Psoas muscle (tissue), 8 donors: ENCODE measurements around the gene MYBPHL. TPM values are rescaled to one million over a fixed set of nuclear protein-coding genes. Genes with fewer than 3 reads are reported as not detected.

Experiments
- ATAC-seq, 4 donors: fragments of 200-7000 bp; cut with Tn5 transposase; one replicate each; pipeline ENCODE4 v1.9.1; 2020; ENCODE audit warnings: moderate library complexity in 3 of 4, mild to moderate bottlenecking in 2 of 4
- DNase-seq, 2 donors: peaks; one replicate each; pipeline ENCODE4 v3.0.0-alpha.2; 2020
- H3K27ac ChIP-seq: fragments of 200-600 bp; one replicate; pipeline ENCODE4 v1.8.0; 2022
- H3K27me3 ChIP-seq, 3 donors: fragments of 200-600 bp in 1 of 3; one replicate each; pipeline versions ENCODE4 v1.6.1 to v1.8.0; 2013 to 2022; ENCODE audit warnings: low read length in 2 of 3, mild to moderate bottlenecking in 2 of 3, moderate library complexity in 1 of 3; ENCODE audit not compliant: insufficient read depth in 3 of 3
- H3K36me3 ChIP-seq, 2 donors: fragments of 200-600 bp in 1 of 2; one replicate each; pipeline versions ENCODE4 v1.6.1 to v1.8.0; 2013 to 2022; ENCODE audit warnings: low read depth in 1 of 2, mild to moderate bottlenecking in 1 of 2, moderate library complexity in 1 of 2; ENCODE audit not compliant: insufficient read depth in 1 of 2
- H3K4me1 ChIP-seq: fragments of 200-600 bp; one replicate; pipeline ENCODE4 v1.8.0; 2022
- H3K4me3 ChIP-seq: fragments of 200-600 bp; one replicate; pipeline ENCODE4 v1.8.0; 2022; ENCODE audit warnings: mild to moderate bottlenecking
- H3K9me3 ChIP-seq: fragments of 200-600 bp; one replicate; pipeline ENCODE4 v1.8.0; 2022
- whole genome bisulfite sequencing, 3 donors: extraction: QIAGEN DNeasy Blood & Tissue Kit; methylation state at CpG; one replicate each; pipeline versions ENCODE4 v1.1.6 to v1.1.7; 2013; 5-methylcytosine and 5-hydroxymethylcytosine counted together
- intact Hi-C, 2 donors: fragments of 100-400 bp; cut with DNase I; formaldehyde crosslinking; loops; one replicate each; pipeline versions ENCODE4 v1.11.0 to v1.14.2; 2022
- polyA plus RNA-seq, 3 donors: library from polyadenylated mRNA; stranded (reverse); fragments of 200-250 nt; gene quantifications; one replicate each; pipeline ENCODE4 v1.2.3, GENCODE V29; 2013
- total RNA-seq, 4 donors: library from RNA; stranded (reverse); fragmentation: NEBNext Ultra II Directional in 2 of 4; extraction: Animal tissue kit (Norgen Biotek cat#: 25700) in 2 of 4; gene quantifications; one replicate each; pipeline versions ENCODE4 v1.2.1 to v1.2.4, GENCODE V29; 2021 to 2023
- TF ChIP-seq, protein P1 (sequence below): fragments of 200-600 bp; IDR thresholded peaks from one replicate; pipeline ENCODE4 v1.8.0; 2022; ENCODE audit warnings: antibody characterized with exemption
- donor health status: healthy with polysubstance abuse.
- donor health status: DM: no; HTN: no; CAD: no; lungs with moderate emphysema.
- donor health status: Bipolar disorder and iron deficiency.
- donor health status: healthy.
- donor health status: DM: yes; HTN: yes; CAD: no.
- donor health status: DM: no; HTN: no; CAD: no.
- donor health status: DM: no; HTN: no; CAD: no.
- donor health status: DM: yes; HTN: yes; CAD: no.

The MYBPHL gene
- total and polyA plus RNA-seq, 7 donors: 0.17 to 2.2 (median 0.57) TPM; not detected in 1

DNA sequence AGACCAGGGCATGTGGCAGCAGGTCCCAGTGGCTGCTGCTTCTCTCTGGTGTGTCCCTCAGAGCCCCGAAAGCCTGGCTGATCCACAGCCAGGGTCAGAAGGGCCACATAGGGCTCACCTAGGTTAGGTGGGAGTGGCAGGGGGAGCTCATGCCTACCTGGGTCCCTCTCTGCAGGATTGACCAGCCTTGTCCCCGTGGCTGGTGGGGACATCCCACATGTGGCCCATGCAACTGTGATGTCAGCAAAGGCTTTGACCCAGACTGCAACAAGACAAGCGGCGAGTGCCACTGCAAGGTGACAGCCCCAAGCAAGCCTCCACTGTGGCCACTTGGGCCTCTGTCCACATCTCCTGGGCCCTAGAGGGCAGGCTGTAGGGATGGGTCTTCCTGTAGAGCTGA is 41.8 kb downstream of the MYBPHL start:
- 92 to 98% (median 93%) methylated on average over 4 of the region's 4 CpGs for WGBS, 3 donors
- peak; percentile 4 to 31 for DNase-seq
- peaks cover 0 to 21% of the 10 kb centered on the region in 2 donors for H3K36me3 ChIP-seq
- H3K4me1 ChIP-seq: no peaks in the 10 kb centered on the region
- H3K9me3 ChIP-seq: no peaks in the 10 kb centered on the region
- no peak overlapping the region for H3K4me3 ChIP-seq
- no peak for ATAC-seq
- no peaks in the 10 kb centered on the region for H3K27me3 ChIP-seq
- TF ChIP-seq, protein P1, sequence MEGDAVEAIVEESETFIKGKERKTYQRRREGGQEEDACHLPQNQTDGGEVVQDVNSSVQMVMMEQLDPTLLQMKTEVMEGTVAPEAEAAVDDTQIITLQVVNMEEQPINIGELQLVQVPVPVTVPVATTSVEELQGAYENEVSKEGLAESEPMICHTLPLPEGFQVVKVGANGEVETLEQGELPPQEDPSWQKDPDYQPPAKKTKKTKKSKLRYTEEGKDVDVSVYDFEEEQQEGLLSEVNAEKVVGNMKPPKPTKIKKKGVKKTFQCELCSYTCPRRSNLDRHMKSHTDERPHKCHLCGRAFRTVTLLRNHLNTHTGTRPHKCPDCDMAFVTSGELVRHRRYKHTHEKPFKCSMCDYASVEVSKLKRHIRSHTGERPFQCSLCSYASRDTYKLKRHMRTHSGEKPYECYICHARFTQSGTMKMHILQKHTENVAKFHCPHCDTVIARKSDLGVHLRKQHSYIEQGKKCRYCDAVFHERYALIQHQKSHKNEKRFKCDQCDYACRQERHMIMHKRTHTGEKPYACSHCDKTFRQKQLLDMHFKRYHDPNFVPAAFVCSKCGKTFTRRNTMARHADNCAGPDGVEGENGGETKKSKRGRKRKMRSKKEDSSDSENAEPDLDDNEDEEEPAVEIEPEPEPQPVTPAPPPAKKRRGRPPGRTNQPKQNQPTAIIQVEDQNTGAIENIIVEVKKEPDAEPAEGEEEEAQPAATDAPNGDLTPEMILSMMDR: no peak
- no peak overlapping the region for H3K27ac ChIP-seq
- intact Hi-C loops: no loop called here

DNA sequence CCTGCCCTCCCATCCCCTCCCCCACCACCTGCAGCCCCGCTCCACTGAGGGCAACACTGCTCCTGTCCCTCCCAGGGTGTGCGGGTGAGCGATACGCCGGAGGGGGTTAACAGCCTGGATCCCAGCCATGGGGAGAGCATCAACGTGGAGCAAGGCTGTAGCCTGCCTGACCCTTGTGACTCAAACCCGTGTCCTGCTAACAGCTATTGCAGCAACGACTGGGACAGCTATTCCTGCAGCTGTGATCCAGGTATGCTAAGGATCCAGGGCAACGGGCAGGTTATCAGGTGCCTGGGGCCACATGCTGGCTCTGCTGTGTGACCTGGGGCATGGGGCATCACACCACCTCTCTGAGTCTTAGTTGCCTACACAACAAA is 42.4 kb downstream of the MYBPHL start:
- intact Hi-C loops: loop anchor here (5.0 kb wide), 1 partner anchor 133 kb away; the partner anchor contains the start of gene SORT1 (in 2 of the 2)
- 74 to 85% (median 76%) methylated on average over 9 of the region's 9 CpGs for WGBS, 3 donors

DNA sequence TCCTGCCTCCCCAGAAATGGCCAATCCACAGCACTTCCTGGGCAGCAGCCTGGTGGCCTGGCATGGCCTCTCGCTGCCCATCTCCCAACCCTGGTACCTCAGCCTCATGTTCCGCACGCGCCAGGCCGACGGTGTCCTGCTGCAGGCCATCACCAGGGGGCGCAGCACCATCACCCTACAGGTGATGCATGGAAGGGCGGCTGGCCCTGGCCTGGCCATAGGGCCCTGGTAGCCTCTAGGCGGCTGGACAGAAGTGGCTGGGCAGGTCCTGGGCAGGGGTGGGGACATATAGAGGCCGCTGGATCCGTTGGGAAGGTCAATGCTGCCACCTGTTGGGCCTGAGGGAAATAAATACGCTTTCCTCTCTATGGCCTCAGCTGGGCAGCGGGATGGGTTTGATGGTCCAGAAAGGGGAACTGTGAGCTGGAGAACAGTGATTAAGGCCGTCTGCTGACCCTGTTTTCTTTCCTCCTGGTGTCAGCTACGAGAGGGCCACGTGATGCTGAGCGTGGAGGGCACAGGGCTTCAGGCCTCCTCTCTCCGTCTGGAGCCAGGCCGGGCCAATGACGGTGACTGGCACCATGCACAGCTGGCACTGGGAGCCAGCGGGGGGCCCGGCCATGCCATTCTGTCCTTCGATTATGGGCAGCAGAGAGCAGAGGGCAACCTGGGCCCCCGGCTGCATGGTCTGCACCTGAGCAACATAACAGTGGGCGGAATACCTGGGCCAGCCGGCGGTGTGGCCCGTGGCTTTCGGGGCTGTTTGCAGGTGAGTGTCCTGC is 43.0 kb downstream of the MYBPHL start:
- Histone ChIP-seq H3K27me3 (no peaks in the 10 kb centered on the region), H3K9me3 (no peaks in the 10 kb centered on the region), H3K27ac (no peak overlapping the region), H3K36me3 (peaks cover 0 to 21% of the 10 kb centered on the region in 2 donors), H3K4me3 (no peak overlapping the region), H3K4me1 (no peaks in the 10 kb centered on the region)
- intact Hi-C loops: loop anchor here (5.0 kb wide), 1 partner anchor 134 kb away; the partner anchor contains the start of gene SORT1 (in 2 of the 2)
- WGBS, 3 donors: 59 to 64% (median 60%) methylated on average over 29 of the region's 29 CpGs
- DNase-seq (peak; percentile 84 to 90), ATAC-seq (peak; percentile 85 to 94 (median 91))
- TF ChIP-seq, protein P1: peak; percentile 91

More for the DNA sequence above, 42.4 kb downstream of the MYBPHL start:
- Histone ChIP-seq H3K4me3 (no peak overlapping the region), H3K36me3 (peaks cover 0 to 16% of the 10 kb centered on the region in 2 donors), H3K4me1 (no peaks in the 10 kb centered on the region), H3K9me3 (no peaks in the 10 kb centered on the region), H3K27ac (no peak overlapping the region), H3K27me3 (no peaks in the 10 kb centered on the region)
- ATAC-seq (no peak), DNase-seq (peak in 1 of 2 donors; percentile 36)
- TF ChIP-seq, protein P1: no peak

DNA sequence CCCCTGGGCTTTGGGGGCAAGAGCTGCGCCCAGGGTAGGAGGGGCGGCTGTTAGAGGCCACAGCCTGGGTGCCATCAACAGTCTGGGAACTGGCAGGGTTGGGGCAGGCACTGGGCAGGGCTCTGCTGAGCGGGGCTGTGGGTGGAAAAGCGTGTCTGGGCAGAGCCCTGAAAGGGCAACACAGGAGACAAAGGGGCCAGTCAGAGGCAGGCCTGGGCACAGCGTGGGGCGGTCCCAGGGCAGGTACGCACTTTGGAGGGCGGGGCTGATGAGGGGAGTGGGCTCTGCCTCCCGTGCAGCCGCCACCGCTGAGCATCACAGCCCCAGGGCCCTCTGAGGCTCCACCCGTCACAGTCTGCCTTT is 43.6 kb downstream of the MYBPHL start:
- no peaks in the 10 kb centered on the region for H3K27me3 ChIP-seq
- no peaks in the 10 kb centered on the region for H3K9me3 ChIP-seq
- DNase-seq (no peak), ATAC-seq (peak in 1 of 4 donors; percentile 13)
- H3K27ac ChIP-seq: no peak overlapping the region
- intact Hi-C loops: loop anchor here (5.0 kb wide), 1 partner anchor 134 kb away; the partner anchor contains the start of gene SORT1 (in 2 of the 2)
- H3K4me1 ChIP-seq: no peaks in the 10 kb centered on the region
- H3K4me3 ChIP-seq: no peak overlapping the region
- peaks cover 0 to 23% of the 10 kb centered on the region in 2 donors for H3K36me3 ChIP-seq
- 79 to 88% (median 81%) methylated on average over 9 to 12 of the region's 12 CpGs for WGBS, 3 donors
- TF ChIP-seq, protein P1: no peak
